Testis (tissue), 2 donors: Measurements from ENCODE around the gene NPAS2.

Experiments
- CTCF ChIP-seq, 3 experiments: fragments of 450-650 bp in 2 of 3; fragments of 200-600 bp in 1 of 3; sonication (generic) in 1 of 3; IDR thresholded peaks; one replicate each; pipeline ENCODE4 v1.5.1; 2016 to 2019; ENCODE audit warnings: antibody characterized with exemption in 3 of 3, mild to moderate bottlenecking in 2 of 3, moderate library complexity in 1 of 3
- POLR2A ChIP-seq: fragments of 450-650 bp; IDR thresholded peaks from one replicate; pipeline ENCODE4 v1.6.1; 2017; ENCODE audit warnings: antibody characterized with exemption, mild to moderate bottlenecking, moderate library complexity

DNA sequence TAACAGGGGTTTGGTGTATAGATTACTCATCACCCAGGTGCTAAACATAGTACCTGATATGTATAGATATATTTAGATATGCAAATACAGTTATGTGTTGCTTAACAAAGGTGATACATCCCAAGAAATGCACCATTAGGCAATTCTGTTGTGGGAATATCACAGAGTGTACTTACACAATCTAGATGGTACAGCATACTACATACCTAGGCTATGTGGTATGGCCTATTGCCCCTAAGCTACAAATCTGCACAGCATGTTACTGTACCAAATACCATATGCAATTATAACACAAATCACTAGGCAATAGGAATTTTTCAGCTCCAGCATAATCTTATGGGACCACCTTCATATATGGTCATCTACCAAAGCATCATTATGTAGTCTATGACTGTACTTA, 43.5 kb upstream of the NPAS2 start:
- no peak for TF ChIP-seq POLR2A
- TF ChIP-seq CTCF (IDR thresholded peaks at IDR 0.05): no peak
